Femur (tissue), 1 donor: ENCODE data around the gene OR8K3.

Experiments
- DNase-seq: peaks from one replicate; pipeline ENCODE4 v3.0.0-alpha.2; 2017

The OR8K3 gene

GRCh38 chr11:56314844-56315243, at the start of gene OR8K3:
Gene OR8K3, plus strand, starts transcription at chr11:56315144. Its CDS starts 3,163 bp downstream, at chr11:56318307.
- DNase-seq: no peak

GRCh38 chr11:56271092-56271491, 43.9 kb upstream of the OR8K3 start:
- no peak for DNase-seq

GRCh38 chr11:56273854-56274253, 41.1 kb upstream of the OR8K3 start, which contains the start of gene OR5T1:
Gene OR5T1, plus strand, starts transcription at chr11:56274154. Its CDS starts 1,485 bp downstream, at chr11:56275639.
- DNase-seq: no peak

DNA sequence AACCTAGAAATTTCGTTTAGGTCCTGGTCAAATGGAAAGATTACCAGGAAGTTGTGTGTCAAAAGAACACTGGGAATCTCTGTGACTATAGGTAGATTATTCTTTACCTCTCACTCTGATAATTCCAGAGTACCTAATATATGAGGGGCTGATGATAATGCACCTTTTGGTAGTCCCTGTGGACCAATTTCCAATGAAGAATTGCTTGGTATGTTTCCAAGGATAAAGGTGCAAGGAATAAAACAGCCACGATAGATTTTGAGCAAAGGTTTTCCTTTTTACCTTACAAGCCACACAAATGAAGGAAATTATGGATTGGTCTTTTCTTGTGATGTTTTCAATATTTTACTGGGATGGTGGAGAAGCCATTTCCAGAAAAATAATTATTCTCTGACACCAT, 22.8 kb upstream of the OR8K3 start, which contains the start of gene OR8H1:
Gene OR8H1 (minus strand): TSS at position 101 of the 400 bp plus-strand sequence. CDS start 1,192 bp downstream, outside the sequence.
- no peak for DNase-seq

- DNase-seq: no peak
These were observed 18.0 kb upstream of the OR8K3 start for GRCh38 chr11:56296898-56297297.

DNA sequence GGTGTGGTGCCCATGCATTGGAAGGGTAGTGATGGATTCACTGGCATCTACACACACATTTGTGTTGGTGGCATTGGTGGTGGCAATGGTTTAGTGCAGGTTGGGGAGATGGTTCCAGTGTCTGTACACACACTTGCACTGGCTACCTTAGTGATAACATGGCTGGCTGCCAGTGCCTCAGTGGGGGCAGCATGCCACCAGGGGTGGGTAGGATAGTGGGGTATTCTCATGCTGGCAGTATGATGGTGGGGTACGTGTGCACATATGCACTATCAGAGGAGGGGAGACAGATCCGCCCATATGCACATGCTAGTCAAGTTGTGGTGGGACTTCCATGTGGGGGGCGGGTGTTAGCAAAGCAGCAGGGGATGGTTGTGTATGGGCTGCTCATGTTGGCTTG, 7.1 kb upstream of the OR8K3 start:
- no peak for DNase-seq

DNA sequence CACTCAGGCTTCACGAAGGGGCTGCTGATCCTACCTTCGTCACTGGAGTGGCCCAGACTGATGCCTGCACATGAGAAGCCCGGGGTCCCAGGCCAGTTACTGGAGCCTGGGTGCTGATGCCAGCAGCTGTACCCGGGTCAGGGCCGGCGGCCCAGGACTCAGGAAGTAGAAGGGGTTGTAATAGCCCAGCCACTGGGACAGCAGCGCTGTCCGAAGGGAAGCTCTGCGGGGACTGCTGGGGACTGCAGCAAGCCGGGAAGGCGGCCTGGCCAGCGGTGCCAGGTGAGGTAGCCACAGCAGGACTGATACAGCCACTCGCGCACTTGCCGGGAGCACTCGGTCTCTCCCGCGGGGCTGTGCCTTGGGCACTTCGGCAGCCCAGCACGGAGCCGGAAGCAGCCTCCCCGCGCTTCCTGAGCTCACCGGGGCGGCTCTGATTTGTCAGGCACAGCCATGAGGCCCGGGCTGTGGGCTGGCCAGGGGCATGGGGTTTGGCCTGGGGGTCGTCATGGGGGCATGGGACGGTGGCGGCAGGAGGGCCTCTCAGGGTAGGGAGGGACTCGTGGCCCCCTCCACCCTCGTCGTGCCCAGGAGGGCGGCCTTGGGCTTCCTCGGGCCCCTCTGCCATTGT, 17.0 kb downstream of the OR8K3 start:
- DNase-seq: no peak

DNA sequence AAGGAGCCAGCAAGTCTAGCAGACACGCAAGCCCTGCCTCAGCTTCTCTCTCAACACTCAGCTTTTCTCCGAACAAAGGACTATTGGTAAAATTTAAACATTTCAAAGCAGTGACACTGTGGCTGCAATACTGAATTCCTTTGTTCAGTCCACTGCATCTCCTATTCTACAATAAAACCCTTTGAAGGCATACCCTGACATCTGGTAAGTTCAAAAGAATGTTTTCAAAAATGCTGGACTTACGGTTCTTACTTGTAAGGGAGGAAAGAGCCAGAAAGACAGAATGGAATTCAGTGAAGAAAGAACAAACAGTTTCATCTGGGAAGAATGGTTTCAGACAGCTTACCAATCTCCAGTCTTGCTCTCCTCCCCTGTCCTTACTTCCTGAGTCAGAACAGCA, 18.2 kb downstream of the OR8K3 start:
- DNase-seq: no peak

DNA sequence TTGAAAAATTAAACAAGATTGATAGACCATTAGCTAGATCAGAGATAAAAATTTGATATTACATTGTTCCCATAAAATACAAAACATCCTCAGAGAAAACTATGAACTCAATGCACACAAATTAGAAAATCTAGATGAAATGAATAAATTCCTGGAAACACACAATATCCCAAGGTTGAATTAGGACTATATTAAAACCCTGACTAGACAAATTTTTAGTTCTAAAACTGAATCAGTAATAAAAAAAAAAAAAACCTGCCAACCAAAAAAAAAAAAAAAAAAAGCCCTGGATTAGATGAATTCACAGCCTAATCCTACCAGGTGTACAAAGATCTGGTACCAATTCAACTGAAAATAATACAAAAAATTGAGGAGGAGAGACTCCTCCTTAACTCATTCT, 25.3 kb downstream of the OR8K3 start:
- DNase-seq: no peak

DNA sequence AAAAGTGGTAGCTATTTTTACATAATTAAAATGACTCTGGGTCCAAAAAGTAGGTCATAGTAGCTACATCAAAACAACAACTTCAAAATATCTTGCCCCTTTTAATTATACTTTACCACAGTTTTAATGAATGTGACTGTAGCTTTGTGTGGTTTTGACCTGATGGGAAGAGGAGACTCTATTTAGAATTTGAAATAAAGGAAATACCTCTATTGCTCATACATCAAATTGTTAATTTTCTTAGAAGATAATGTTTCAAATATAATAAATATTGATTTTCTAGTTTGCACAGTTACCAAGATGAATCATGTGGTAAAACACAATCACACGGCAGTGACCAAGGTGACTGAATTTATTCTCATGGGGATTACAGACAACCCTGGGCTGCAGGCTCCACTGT, 30.8 kb downstream of the OR8K3 start, which contains the start of gene OR8K1:
Gene OR8K1 (plus strand): TSS at position 301 of the 400 bp plus-strand sequence. CDS start 0 bp downstream, at position 301.
- DNase-seq: no peak

DNA sequence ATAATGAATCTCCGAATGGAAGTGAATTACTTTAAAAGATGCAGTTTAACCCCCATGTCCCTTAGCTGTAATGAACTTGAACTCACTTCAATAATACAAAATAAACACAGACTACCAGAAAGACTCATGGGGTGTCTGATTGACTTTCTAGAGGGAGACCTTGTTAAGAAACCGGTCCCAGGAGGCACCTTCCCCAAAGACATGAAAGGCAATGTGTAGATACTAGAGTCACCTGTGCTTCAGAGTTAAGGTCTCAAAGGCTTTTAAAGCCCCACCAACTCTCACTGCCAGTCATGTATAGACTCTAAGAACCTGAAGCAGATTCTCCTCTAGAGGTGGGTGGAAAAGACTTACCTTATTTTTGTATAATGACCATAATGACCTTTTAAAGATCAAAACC, 39.0 kb downstream of the OR8K3 start, which contains the start of gene OR8J1:
Gene OR8J1 (plus strand): TSS at position 301 of the 400 bp plus-strand sequence. CDS start 5,956 bp downstream, outside the sequence.
- DNase-seq: no peak
